Thyroid gland (tissue), 4 donors: ENCODE measurements around the gene RAB35. TPM values are rescaled to one million over a fixed set of nuclear protein-coding genes. Genes with fewer than 3 reads are reported as not detected.

Source experiments
- DNase-seq, 2 donors: peaks; one replicate each; pipeline ENCODE4 v3.0.0-alpha.2; 2019
- H3K27ac ChIP-seq, 3 donors: fragments of 200-600 bp; sonication (generic); 1 replicate in 2 of 3; 2 replicates in 1 of 3; pipeline ENCODE4 v1.5.1; 2016 to 2019; ENCODE audit warnings: mild to moderate bottlenecking in 1 of 3, moderate library complexity in 1 of 3
- H3K27me3 ChIP-seq: fragments of 200-600 bp; sonication (generic); one replicate; pipeline ENCODE4 v1.5.1; 2019
- H3K36me3 ChIP-seq, 2 donors: fragments of 200-600 bp; sonication (generic); one replicate each; pipeline ENCODE4 v1.5.1; 2016 to 2019
- H3K4me1 ChIP-seq, 2 donors: fragments of 200-600 bp; sonication (generic); one replicate each; pipeline ENCODE4 v1.5.1; 2017 to 2019
- H3K4me3 ChIP-seq, 3 donors: fragments of 200-600 bp; sonication (generic); replicated peaks in 1 of 3; 1 replicate in 2 of 3; 2 replicates in 1 of 3; pipeline ENCODE4 v1.5.1; 2016; ENCODE audit warnings: mild to moderate bottlenecking in 1 of 3
- H3K9me3 ChIP-seq: fragments of 200-600 bp; sonication (generic); one replicate; pipeline ENCODE4 v1.5.1; 2017
- CTCF ChIP-seq, 6 experiments: fragments of 200-600 bp in 3 of 6; fragments of 450-650 bp in 3 of 6; sonication (generic) in 3 of 6; IDR thresholded peaks; one replicate each; pipeline ENCODE4 v1.5.1; 2016 to 2019; ENCODE audit warnings: antibody characterized with exemption in 6 of 6, mild to moderate bottlenecking in 2 of 6, inconsistent platforms in 1 of 6, moderate library complexity in 1 of 6
- POLR2A ChIP-seq, 2 donors: fragments of 450-650 bp; IDR thresholded peaks; one replicate each; pipeline ENCODE4 v1.6.1; 2017; ENCODE audit warnings: antibody characterized with exemption in 2 of 2, mild to moderate bottlenecking in 2 of 2, moderate library complexity in 1 of 2
- WGBS, 2 donors: methylation state at CpG; one replicate each; pipeline ENCODE4 v1.1.5; 2017; 5-methylcytosine and 5-hydroxymethylcytosine counted together
- intact Hi-C: fragments of 100-400 bp; cut with DNase I; formaldehyde crosslinking; loops from one replicate; pipeline ENCODE4 v1.15.1; 2023
- total RNA-seq, 4 donors: library from RNA; depleted of rRNA; stranded (reverse); fragments of >200 nt; gene quantifications; one replicate each; pipeline ENCODE4 v1.2.3, GENCODE V29; 2016

RAB35 gene
- total RNA-seq, 4 donors from 2014 or later: 14.9 to 19.9 (median 17.4) TPM

GRCh38 chr12:120136093-120136770 lies 19.7 kb upstream of the RAB35 start:
- H3K27ac ChIP-seq: no peak overlapping the region
- TF ChIP-seq POLR2A (IDR thresholded peaks at IDR 0.05): no peak
- H3K9me3 ChIP-seq: no peaks in the 10 kb centered on the region
- no peaks in the 10 kb centered on the region for H3K4me1 ChIP-seq
- H3K4me3 ChIP-seq: no peak overlapping the region
- intact Hi-C loops: no loop called here
- peaks cover 96% of the 10 kb centered on the region in 2 donors for H3K36me3 ChIP-seq
- no peak for DNase-seq
- H3K27me3 ChIP-seq: no peaks in the 10 kb centered on the region
- WGBS, 2 donors: 89% methylated on average over 11 of the region's 11 CpGs

DNA sequence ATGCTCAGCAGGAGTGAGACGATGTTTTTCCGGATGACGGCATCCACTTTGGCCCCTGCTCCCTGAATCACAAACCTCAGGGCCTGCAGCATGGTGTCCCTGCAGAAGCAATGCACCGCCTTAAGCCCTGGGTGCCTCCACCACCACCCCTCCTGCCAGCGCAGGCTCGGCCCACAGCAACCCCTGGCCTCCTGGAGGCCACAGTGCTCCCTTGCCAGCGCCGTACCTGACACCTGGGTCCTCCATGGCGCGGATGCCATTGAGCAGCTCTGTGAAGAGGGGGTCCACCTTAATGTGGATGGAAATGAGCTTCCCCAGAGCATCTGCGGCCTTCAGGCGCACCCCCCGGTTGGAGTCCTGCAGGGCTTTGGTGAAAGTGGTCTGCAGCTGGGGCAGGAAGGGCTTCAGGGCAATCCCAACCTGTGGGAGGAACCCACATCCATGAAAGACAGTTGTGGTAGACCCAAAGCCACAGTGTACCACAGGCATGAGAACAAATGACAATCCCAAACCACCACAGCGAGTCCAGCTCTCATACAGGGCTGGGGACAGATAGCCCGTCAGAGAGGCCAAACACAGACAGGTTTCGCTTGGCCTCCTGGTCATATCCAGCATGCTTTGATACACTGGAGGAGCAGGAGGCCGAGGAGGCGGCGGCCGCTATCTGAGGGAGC lies 17.9 kb upstream of the RAB35 start:
- intact Hi-C loops: no loop called here
- TF ChIP-seq CTCF (IDR thresholded peaks at IDR 0.05): no peak
- no peak for TF ChIP-seq POLR2A (IDR thresholded peaks at IDR 0.05)
- no peak for DNase-seq
- Histone ChIP-seq H3K4me1 (no peaks in the 10 kb centered on the region), H3K36me3 (peaks cover 98 to 99% of the 10 kb centered on the region in 2 donors), H3K9me3 (no peaks in the 10 kb centered on the region), H3K4me3 (no peak overlapping the region), H3K27ac (no peak overlapping the region), H3K27me3 (no peaks in the 10 kb centered on the region)
- WGBS, 2 donors: 98 to 99% methylated on average over 14 of the region's 20 CpGs

GRCh38 chr12:120132863-120133385 lies 16.4 kb upstream of the RAB35 start:
- TF ChIP-seq CTCF (IDR thresholded peaks at IDR 0.05) (no peak), POLR2A (IDR thresholded peaks at IDR 0.05) (no peak)
- WGBS, 2 donors: 97 to 99% methylated on average over 6 of the region's 6 CpGs
- Histone ChIP-seq H3K36me3 (peaks cover 98 to 99% of the 10 kb centered on the region in 2 donors), H3K4me1 (no peaks in the 10 kb centered on the region), H3K27ac (no peak overlapping the region), H3K9me3 (no peaks in the 10 kb centered on the region), H3K27me3 (no peaks in the 10 kb centered on the region), H3K4me3 (no peak overlapping the region)
- DNase-seq: no peak
- intact Hi-C loops: no loop called here

DNA sequence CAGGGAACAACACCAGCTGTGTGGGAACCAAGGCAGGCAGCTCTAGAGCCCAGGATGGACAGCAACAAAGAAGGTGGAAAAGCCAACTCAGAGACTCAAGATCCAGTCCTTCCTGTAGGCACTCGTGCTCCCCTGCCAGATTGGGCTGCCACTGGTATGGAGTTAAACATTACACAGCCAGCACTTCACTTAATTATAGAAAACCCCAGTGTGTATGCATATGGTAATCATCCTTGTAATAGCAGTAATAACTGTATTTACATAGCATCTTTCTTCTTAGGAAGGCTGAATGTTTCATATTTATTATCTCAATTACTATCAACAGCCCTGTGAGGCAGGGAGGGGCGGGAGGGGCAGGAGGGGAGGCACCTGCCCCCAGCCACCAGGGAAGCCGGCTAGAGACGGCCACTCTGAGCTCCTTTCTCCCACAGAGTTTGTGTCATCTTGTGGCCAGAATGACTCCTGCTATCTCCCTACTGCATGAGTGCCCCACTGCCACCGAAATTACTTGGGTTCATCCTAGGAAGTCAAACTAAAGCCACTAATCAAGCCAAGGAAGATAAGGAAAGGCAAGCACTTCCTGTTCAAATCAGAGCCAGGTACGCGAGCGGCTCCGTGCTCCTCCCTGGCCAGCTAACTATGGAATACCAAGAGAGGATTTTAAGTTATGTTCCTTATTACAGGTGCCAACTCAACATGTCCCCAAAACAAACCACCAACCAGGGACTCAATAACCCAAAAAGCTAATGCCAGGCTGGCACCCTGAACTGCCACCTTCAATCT lies 15.7 kb upstream of the RAB35 start:
- H3K4me1 ChIP-seq: no peaks in the 10 kb centered on the region
- no peaks in the 10 kb centered on the region for H3K9me3 ChIP-seq
- peaks cover 98 to 99% of the 10 kb centered on the region in 2 donors for H3K36me3 ChIP-seq
- H3K27me3 ChIP-seq: no peaks in the 10 kb centered on the region
- no peak for TF ChIP-seq POLR2A (IDR thresholded peaks at IDR 0.05)
- TF ChIP-seq CTCF (IDR thresholded peaks at IDR 0.05): no peak
- WGBS, 2 donors: 88 to 93% methylated on average over 9 of the region's 9 CpGs
- no peak for DNase-seq
- intact Hi-C loops: no loop called here
- H3K27ac ChIP-seq: no peak overlapping the region
- H3K4me3 ChIP-seq: no peak overlapping the region

GRCh38 chr12:120131116-120131515 lies 14.6 kb upstream of the RAB35 start:
- TF ChIP-seq CTCF (IDR thresholded peaks at IDR 0.05) (no peak), POLR2A (IDR thresholded peaks at IDR 0.05) (no peak)
- Histone ChIP-seq H3K4me1 (no peaks in the 10 kb centered on the region), H3K4me3 (no peak overlapping the region), H3K27ac (no peak overlapping the region), H3K27me3 (no peaks in the 10 kb centered on the region), H3K36me3 (peaks cover 96 to 98% of the 10 kb centered on the region in 2 donors), H3K9me3 (no peaks in the 10 kb centered on the region)
- WGBS, 2 donors: 94 to 98% methylated on average over 12 to 15 of the region's 15 CpGs
- intact Hi-C loops: no loop called here
- DNase-seq: no peak
